Naive thymus-derived CD8-positive, alpha-beta T cell (primary cell): Measurements from ENCODE around the gene HOXA13. TPM values are rescaled to one million over a fixed set of nuclear protein-coding genes. Genes with fewer than 3 reads are reported as not detected.

Source experiments
- ATAC-seq, 2 donors: fragments of 150-1000 bp; cut with Tn5 transposase in 1 of 2; sonication (Bioruptor Pico), chemical (Tn5 transposase) in 1 of 2; 1 replicate in 1 of 2; 2 replicates in 1 of 2; pipeline ENCODE4 v1.10.0; 2021; ENCODE audit warnings: mild to moderate bottlenecking in 2 of 2, moderate library complexity in 2 of 2
- POLR2A ChIA-PET: fragments of 350-600 bp; sonication (Branson Sonifier 250); formaldehyde crosslinking; loops from one replicate; lab custom pipeline; 2021; ENCODE audit warnings: antibody characterized with exemption; lab: Charles Lee
- DNase-seq, 10 donors: peaks; one replicate each; pipeline versions ENCODE4 v3.0.0 to v3.0.0-alpha.2; 2020 to 2022
- H3K27ac Mint-ChIP-seq, 10 donors: one replicate each; pipeline ENCODE4 v1.8.0; 2020 to 2022; ENCODE audit warnings: mild to moderate bottlenecking in 10 of 10, mixed read lengths in 10 of 10, moderate library complexity in 4 of 10, inconsistent platforms in 1 of 10
- H3K27me3 Mint-ChIP-seq, 5 donors: one replicate each; pipeline ENCODE4 v1.8.0; 2021 to 2022; ENCODE audit warnings: mixed read lengths in 5 of 5
- H3K36me3 Mint-ChIP-seq, 3 donors: one replicate each; pipeline ENCODE4 v1.8.0; 2020 to 2022; ENCODE audit warnings: mixed read lengths in 3 of 3, mild to moderate bottlenecking in 2 of 3, inconsistent platforms in 1 of 3
- H3K4me1 Mint-ChIP-seq, 4 donors: one replicate each; pipeline ENCODE4 v1.8.0; 2021 to 2022; ENCODE audit warnings: mixed read lengths in 4 of 4
- H3K4me3 Mint-ChIP-seq, 10 donors: one replicate each; pipeline ENCODE4 v1.8.0; 2020 to 2022; ENCODE audit warnings: mild to moderate bottlenecking in 10 of 10, mixed read lengths in 10 of 10, moderate library complexity in 6 of 10, inconsistent platforms in 1 of 10
- H3K9me3 Mint-ChIP-seq, 9 donors: one replicate each; pipeline ENCODE4 v1.8.0; 2020 to 2022; ENCODE audit warnings: mixed read lengths in 9 of 9, mild to moderate bottlenecking in 3 of 9, inconsistent platforms in 1 of 9, moderate library complexity in 1 of 9
- polyA plus RNA-seq, 3 donors: library from polyadenylated mRNA; unstranded; fragments of 300-500 nt; fragmentation: Illumina TruSeq; gene quantifications; one replicate each; pipeline ENCODE4 v1.2.3, GENCODE V29; 2021
- total RNA-seq, 8 experiments: library from RNA in 2 of 8; stranded (reverse) in 2 of 8; gene quantifications; one replicate each; pipeline ENCODE4 v1.2.3 and lab custom pipeline; 2021 to 2026

Gene HOXA13
- total and polyA plus RNA-seq, 5 experiments from 2014 or later = not detected

- POLR2A ChIA-PET = interaction anchor here (0.6 to 1.0 kb wide), 2 partner anchors 11 to 12 kb away, joined by 3 to 5 read pairs; partner anchors contain the start of gene HOXA10
- Mint-ChIP-seq H3K4me1 (peaks cover 11 to 61% (median 45%) of the 10 kb centered on the region in 4 donors), H3K9me3 (peaks cover 0 to 4% (median 0%) of the 10 kb centered on the region in 9 donors), H3K27ac (no peak overlapping the region), H3K36me3 (peaks cover 0 to 3% (median 0%) of the 10 kb centered on the region in 3 donors), H3K4me3 (peak overlapping the region; percentile 56 to 88 (median 78)), H3K27me3 (peaks cover 49 to 86% (median 70%) of the 10 kb centered on the region in 5 donors)
- ATAC-seq = peak in 1 of 2 donors; percentile 2
- peak in 1 of 10 donors; percentile 50 for DNase-seq
Observed at GRCh38 chr7:27161214-27161720, 38.6 kb downstream of the HOXA13 start.

- Mint-ChIP-seq H3K4me1 (peaks cover 10 to 61% (median 45%) of the 10 kb centered on the region in 4 donors), H3K9me3 (peaks cover 0 to 2% (median 0%) of the 10 kb centered on the region in 9 donors), H3K36me3 (peaks cover 0 to 3% (median 0%) of the 10 kb centered on the region in 3 donors), H3K27ac (peak overlapping the region in 1 of 10 donors; percentile 62), H3K27me3 (peaks cover 46 to 86% (median 71%) of the 10 kb centered on the region in 5 donors), H3K4me3 (peak overlapping the region; percentile 56 to 88 (median 81))
- POLR2A ChIA-PET = interaction anchor here (0.6 to 1.0 kb wide), 2 partner anchors 10 to 13 kb away, joined by 3 to 5 read pairs; partner anchors contain the start of gene HOXA10
- peak; percentile 72 to 92 (median 86) for DNase-seq
- ATAC-seq = peak; percentile 68 to 73
Observed at GRCh38 chr7:27160546-27161213, 39.2 kb downstream of the HOXA13 start.

- Mint-ChIP-seq H3K36me3 (peaks cover 0 to 3% (median 0%) of the 10 kb centered on the region in 3 donors), H3K4me1 (peaks cover 12 to 63% (median 47%) of the 10 kb centered on the region in 4 donors), H3K27me3 (peaks cover 50 to 86% (median 73%) of the 10 kb centered on the region in 5 donors), H3K4me3 (peak overlapping the region; percentile 56 to 88 (median 74)), H3K9me3 (no peaks in the 10 kb centered on the region), H3K27ac (peak overlapping the region in 3 of 10 donors; percentile 17 to 48 (median 45))
- POLR2A ChIA-PET = interaction anchor here (1.0 kb wide), 1 partner anchor 13 kb away, joined by 5 read pairs; the partner anchor contains the start of gene HOXA10
- DNase-seq (peak in 3 of 10 donors; percentile 47 to 61 (median 51)), ATAC-seq (peak; percentile 40 to 49)
Observed at GRCh38 chr7:27160145-27160545, 39.7 kb downstream of the HOXA13 start.

GRCh38 chr7:27159266-27160144, 40.4 kb downstream of the HOXA13 start:
- Mint-ChIP-seq H3K36me3 (peaks cover 0 to 3% (median 3%) of the 10 kb centered on the region in 3 donors), H3K27me3 (peaks cover 56 to 87% (median 76%) of the 10 kb centered on the region in 5 donors), H3K27ac (peak overlapping the region in 3 of 10 donors; percentile 17 to 67 (median 48)), H3K9me3 (no peaks in the 10 kb centered on the region), H3K4me3 (peak overlapping the region; percentile 56 to 83 (median 70)), H3K4me1 (peaks cover 16 to 66% (median 50%) of the 10 kb centered on the region in 4 donors)
- ATAC-seq = peak in 1 of 2 donors; percentile 8
- POLR2A ChIA-PET = interaction anchor here (0.8 kb wide), 1 partner anchor 26 kb away, joined by 3 read pairs; the partner anchor contains the start of gene HOXA11
- DNase-seq = peak in 1 of 10 donors; percentile 50

GRCh38 chr7:27158436-27159265, 41.2 kb downstream of the HOXA13 start:
- POLR2A ChIA-PET = interaction anchor here (0.8 kb wide), 1 partner anchor 27 kb away, joined by 3 read pairs; the partner anchor contains the start of gene HOXA11
- no peaks in the 10 kb centered on the region for H3K9me3 Mint-ChIP-seq
- H3K4me1 Mint-ChIP-seq = peaks cover 13 to 66% (median 50%) of the 10 kb centered on the region in 4 donors
- DNase-seq = peak in 1 of 10 donors; percentile 60
- no peak for ATAC-seq
- H3K36me3 Mint-ChIP-seq = peaks cover 0 to 3% (median 3%) of the 10 kb centered on the region in 3 donors
- H3K27me3 Mint-ChIP-seq = peaks cover 57 to 87% (median 79%) of the 10 kb centered on the region in 5 donors
- H3K4me3 Mint-ChIP-seq = peak overlapping the region in 8 of 10 donors; percentile 2 to 49 (median 26)
- peak overlapping the region in 3 of 10 donors; percentile 4 to 49 (median 24) for H3K27ac Mint-ChIP-seq

GRCh38 chr7:27157702-27158431, 42.0 kb downstream of the HOXA13 start:
- ATAC-seq (no peak), DNase-seq (peak in 1 of 10 donors; percentile 53)
- Mint-ChIP-seq H3K36me3 (peaks cover 0 to 3% (median 3%) of the 10 kb centered on the region in 3 donors), H3K9me3 (no peaks in the 10 kb centered on the region), H3K4me1 (peaks cover 13 to 64% (median 50%) of the 10 kb centered on the region in 4 donors), H3K4me3 (peak overlapping the region in 9 of 10 donors; percentile 1 to 69 (median 45)), H3K27ac (peak overlapping the region in 5 of 10 donors; percentile 4 to 92 (median 49)), H3K27me3 (peaks cover 57 to 87% (median 78%) of the 10 kb centered on the region in 5 donors)
- POLR2A ChIA-PET = interaction anchor here (0.6 to 1.8 kb wide), 2 partner anchors 33 to 1060 kb away, joined by 4 to 5 read pairs; no protein-coding TSS in a partner anchor

GRCh38 chr7:27156916-27157701, 42.8 kb downstream of the HOXA13 start:
- H3K4me3 Mint-ChIP-seq = peak overlapping the region in 7 of 10 donors; percentile 36 to 73 (median 48)
- H3K27ac Mint-ChIP-seq = peak overlapping the region in 3 of 10 donors; percentile 37 to 92 (median 49)

GRCh38 chr7:27156508-27156898, 43.4 kb downstream of the HOXA13 start, which contains the start of gene HOXA7:
HOXA7 (minus strand) TSS chr7:27156675; CDS start chr7:27156545, 130 bp downstream.
- H3K4me1 Mint-ChIP-seq = peaks cover 19 to 73% (median 60%) of the 10 kb centered on the region in 4 donors
- POLR2A ChIA-PET = interaction anchor here (1.8 kb wide), 1 partner anchor 34 kb away, joined by 5 read pairs; no protein-coding TSS in a partner anchor
- H3K27ac Mint-ChIP-seq = peak within 1 kb of the TSS in 5 of 10 donors; percentile 38 to 92 (median 49)
- H3K9me3 Mint-ChIP-seq = no peaks in the 10 kb centered on the region
- DNase-seq = peak in 1 of 10 donors; percentile 46
- H3K36me3 Mint-ChIP-seq = peaks cover 0 to 3% (median 3%) of the 10 kb centered on the region in 3 donors
- H3K4me3 Mint-ChIP-seq = peak within 1 kb of the TSS; percentile 58 to 81 (median 70)
- peaks cover 59 to 88% (median 79%) of the 10 kb centered on the region in 5 donors for H3K27me3 Mint-ChIP-seq
- ATAC-seq = no peak

More at GRCh38 chr7:27156916-27157701, 42.8 kb downstream of the HOXA13 start:
- Mint-ChIP-seq H3K4me1 (peaks cover 14 to 67% (median 54%) of the 10 kb centered on the region in 4 donors), H3K36me3 (peaks cover 0 to 3% (median 3%) of the 10 kb centered on the region in 3 donors), H3K9me3 (no peaks in the 10 kb centered on the region), H3K27me3 (peaks cover 53 to 88% (median 75%) of the 10 kb centered on the region in 5 donors)
- ATAC-seq = no peak
- POLR2A ChIA-PET = interaction anchor here (0.6 to 1.8 kb wide), 2 partner anchors 34 to 1060 kb away, joined by 4 to 5 read pairs; no protein-coding TSS in a partner anchor
- peak in 1 of 10 donors; percentile 36 for DNase-seq

- ATAC-seq = peak in 1 of 2 donors; percentile 20
- peaks cover 20 to 76% (median 62%) of the 10 kb centered on the region in 4 donors for H3K4me1 Mint-ChIP-seq
- peaks cover 63 to 93% (median 82%) of the 10 kb centered on the region in 5 donors for H3K27me3 Mint-ChIP-seq
- peak in 1 of 10 donors; percentile 60 for DNase-seq
- peaks cover 0 to 3% (median 3%) of the 10 kb centered on the region in 3 donors for H3K36me3 Mint-ChIP-seq
- POLR2A ChIA-PET = interaction anchor here (1.2 to 1.8 kb wide), 2 partner anchors 12 to 35 kb away, joined by 4 to 5 read pairs; no protein-coding TSS in a partner anchor
- H3K27ac Mint-ChIP-seq = peak overlapping the region in 4 of 10 donors; percentile 38 to 92 (median 50)
- H3K4me3 Mint-ChIP-seq = peak overlapping the region; percentile 58 to 81 (median 70)
- H3K9me3 Mint-ChIP-seq = no peaks in the 10 kb centered on the region
Observed at GRCh38 chr7:27155816-27156507, 43.9 kb downstream of the HOXA13 start.
